Left ventricle myocardium inferior (tissue), 1 donor: ENCODE measurements around the gene MRPL9. TPM values are rescaled to one million over a fixed set of nuclear protein-coding genes. Genes with fewer than 3 reads are reported as not detected.
A peak's percentile ranks its signal among the peaks of the same experiment; 100 is the strongest.

ENCODE experiments used
- DNase-seq: peaks from one replicate; pipeline ENCODE4 v3.0.0-alpha.2; 2020
- H3K27ac ChIP-seq: fragments of 200-600 bp; replicated peaks from 2 replicates; pipeline ENCODE4 v1.8.0; 2021
- H3K27me3 ChIP-seq: fragments of 200-600 bp; 2 replicates; pipeline ENCODE4 v1.8.0; 2021; ENCODE audit warnings: low read depth
- H3K36me3 ChIP-seq: fragments of 200-600 bp; 2 replicates; pipeline ENCODE4 v1.8.0; 2021
- H3K4me1 ChIP-seq: fragments of 200-600 bp; 2 replicates; pipeline ENCODE4 v1.8.0; 2021
- H3K4me3 ChIP-seq: fragments of 200-600 bp; 2 replicates; pipeline ENCODE4 v1.8.0; 2021; ENCODE audit warnings: mild to moderate bottlenecking, moderate library complexity
- H3K9me3 ChIP-seq: fragments of 200-600 bp; replicated peaks from 2 replicates; pipeline ENCODE4 v1.8.0; 2021
- CTCF ChIP-seq: fragments of 200-600 bp; IDR thresholded peaks from 2 replicates; pipeline ENCODE4 v1.8.0; 2021; ENCODE audit warnings: antibody characterized with exemption, mild to moderate bottlenecking, borderline replicate concordance
- intact Hi-C: fragments of 100-400 bp; cut with micrococcal nuclease; formaldehyde crosslinking; loops from one replicate; pipeline ENCODE4 v1.11.0; 2022
- total RNA-seq: library from RNA; stranded (reverse); fragmentation: NEBNext Ultra II Directional; extraction: Animal tissue kit (Norgen Biotek cat#: 25700); gene quantifications from one replicate; pipeline ENCODE4 v1.2.1, GENCODE V29; 2021
- donor health status: DM: no; HTN: yes; CAD: no; lungs with severe emphysema.

The MRPL9 gene
- total RNA-seq, 1 donor from 2014 or later, result 41.8 TPM

GRCh38 chr1:151720125-151720524, 43.2 kb downstream of the MRPL9 start:
- Histone ChIP-seq H3K9me3 (no peaks in the 10 kb centered on the region), H3K4me3 (peak overlapping the region; percentile 66), H3K27ac (peak overlapping the region; percentile 83), H3K27me3 (peaks cover 39% of the 10 kb centered on the region), H3K36me3 (no peaks in the 10 kb centered on the region), H3K4me1 (peaks cover 57% of the 10 kb centered on the region)
- TF ChIP-seq CTCF, result no peak
- intact Hi-C loops, result no loop called here
- no peak for DNase-seq

GRCh38 chr1:151718666-151719065, 44.6 kb downstream of the MRPL9 start:
- intact Hi-C loops, result no loop called here
- Histone ChIP-seq H3K4me3 (no peak overlapping the region), H3K4me1 (peaks cover 57% of the 10 kb centered on the region), H3K9me3 (no peaks in the 10 kb centered on the region), H3K27me3 (peaks cover 40% of the 10 kb centered on the region), H3K27ac (peak overlapping the region; percentile 68), H3K36me3 (no peaks in the 10 kb centered on the region)
- DNase-seq, result no peak
- TF ChIP-seq CTCF, result no peak

DNA sequence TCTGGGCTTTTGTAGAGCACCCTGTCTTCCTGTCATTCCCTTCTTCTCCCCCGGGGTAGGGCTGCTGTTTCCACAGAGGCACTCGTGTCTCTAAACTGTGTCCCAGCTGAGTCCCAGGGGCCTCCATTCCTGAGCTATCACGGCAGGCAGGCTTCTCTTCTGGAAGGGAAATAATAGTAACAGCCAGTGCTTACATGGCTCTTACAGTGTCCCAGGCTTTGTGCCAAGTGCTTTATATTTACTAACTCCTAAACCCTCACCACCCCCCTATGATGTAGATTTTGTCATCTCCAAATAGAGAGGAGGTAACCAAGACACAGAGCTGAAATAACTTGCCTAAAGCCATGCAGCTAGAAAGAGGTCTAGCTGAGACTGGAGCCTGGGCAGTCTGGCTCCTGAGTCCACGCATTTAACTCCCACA, 45.3 kb downstream of the MRPL9 start:
- intact Hi-C loops, result no loop called here
- peak overlapping the region; percentile 39 for H3K4me3 ChIP-seq
- DNase-seq, result peak; percentile 37
- H3K27me3 ChIP-seq, result peaks cover 45% of the 10 kb centered on the region
- peaks cover 57% of the 10 kb centered on the region for H3K4me1 ChIP-seq
- no peak for TF ChIP-seq CTCF
- H3K27ac ChIP-seq, result peak overlapping the region; percentile 68
- H3K36me3 ChIP-seq, result no peaks in the 10 kb centered on the region
- H3K9me3 ChIP-seq, result no peaks in the 10 kb centered on the region

- DNase-seq, result no peak
- intact Hi-C loops, result no loop called here
- Histone ChIP-seq H3K27me3 (peaks cover 55% of the 10 kb centered on the region), H3K36me3 (no peaks in the 10 kb centered on the region), H3K27ac (peak within 1 kb of the TSS; percentile 61), H3K4me1 (peaks cover 56% of the 10 kb centered on the region), H3K9me3 (no peaks in the 10 kb centered on the region), H3K4me3 (peak within 1 kb of the TSS; percentile 39)
- TF ChIP-seq CTCF, result no peak
These were observed 46.3 kb downstream of the MRPL9 start, which contains the start of gene CELF3 for GRCh38 chr1:151716771-151717631. Gene CELF3, minus strand, starts transcription at chr1:151716803. Its CDS starts 783 bp downstream, at chr1:151716020.

- intact Hi-C loops, result no loop called here
- no peak for DNase-seq
- Histone ChIP-seq H3K9me3 (no peaks in the 10 kb centered on the region), H3K27ac (no peak overlapping the region), H3K36me3 (no peaks in the 10 kb centered on the region), H3K4me1 (peaks cover 50% of the 10 kb centered on the region), H3K4me3 (peak overlapping the region; percentile 39), H3K27me3 (peaks cover 62% of the 10 kb centered on the region)
- TF ChIP-seq CTCF, result no peak
These were observed 46.9 kb downstream of the MRPL9 start for GRCh38 chr1:151716405-151716762.
